Measurements from ENCODE around the gene PCDHB9. TPM values are rescaled to one million over a fixed set of nuclear protein-coding genes. Genes with fewer than 3 reads are reported as not detected.

PCDHB9 gene
- total and polyA plus RNA-seq, 2 experiments from 2014 or later, result 0.27 to 0.63 TPM

GRCh38 chr5:141150224-141150992 is 36.6 kb upstream of the PCDHB9 start (continued):
- TF ChIP-seq, protein P1, sequence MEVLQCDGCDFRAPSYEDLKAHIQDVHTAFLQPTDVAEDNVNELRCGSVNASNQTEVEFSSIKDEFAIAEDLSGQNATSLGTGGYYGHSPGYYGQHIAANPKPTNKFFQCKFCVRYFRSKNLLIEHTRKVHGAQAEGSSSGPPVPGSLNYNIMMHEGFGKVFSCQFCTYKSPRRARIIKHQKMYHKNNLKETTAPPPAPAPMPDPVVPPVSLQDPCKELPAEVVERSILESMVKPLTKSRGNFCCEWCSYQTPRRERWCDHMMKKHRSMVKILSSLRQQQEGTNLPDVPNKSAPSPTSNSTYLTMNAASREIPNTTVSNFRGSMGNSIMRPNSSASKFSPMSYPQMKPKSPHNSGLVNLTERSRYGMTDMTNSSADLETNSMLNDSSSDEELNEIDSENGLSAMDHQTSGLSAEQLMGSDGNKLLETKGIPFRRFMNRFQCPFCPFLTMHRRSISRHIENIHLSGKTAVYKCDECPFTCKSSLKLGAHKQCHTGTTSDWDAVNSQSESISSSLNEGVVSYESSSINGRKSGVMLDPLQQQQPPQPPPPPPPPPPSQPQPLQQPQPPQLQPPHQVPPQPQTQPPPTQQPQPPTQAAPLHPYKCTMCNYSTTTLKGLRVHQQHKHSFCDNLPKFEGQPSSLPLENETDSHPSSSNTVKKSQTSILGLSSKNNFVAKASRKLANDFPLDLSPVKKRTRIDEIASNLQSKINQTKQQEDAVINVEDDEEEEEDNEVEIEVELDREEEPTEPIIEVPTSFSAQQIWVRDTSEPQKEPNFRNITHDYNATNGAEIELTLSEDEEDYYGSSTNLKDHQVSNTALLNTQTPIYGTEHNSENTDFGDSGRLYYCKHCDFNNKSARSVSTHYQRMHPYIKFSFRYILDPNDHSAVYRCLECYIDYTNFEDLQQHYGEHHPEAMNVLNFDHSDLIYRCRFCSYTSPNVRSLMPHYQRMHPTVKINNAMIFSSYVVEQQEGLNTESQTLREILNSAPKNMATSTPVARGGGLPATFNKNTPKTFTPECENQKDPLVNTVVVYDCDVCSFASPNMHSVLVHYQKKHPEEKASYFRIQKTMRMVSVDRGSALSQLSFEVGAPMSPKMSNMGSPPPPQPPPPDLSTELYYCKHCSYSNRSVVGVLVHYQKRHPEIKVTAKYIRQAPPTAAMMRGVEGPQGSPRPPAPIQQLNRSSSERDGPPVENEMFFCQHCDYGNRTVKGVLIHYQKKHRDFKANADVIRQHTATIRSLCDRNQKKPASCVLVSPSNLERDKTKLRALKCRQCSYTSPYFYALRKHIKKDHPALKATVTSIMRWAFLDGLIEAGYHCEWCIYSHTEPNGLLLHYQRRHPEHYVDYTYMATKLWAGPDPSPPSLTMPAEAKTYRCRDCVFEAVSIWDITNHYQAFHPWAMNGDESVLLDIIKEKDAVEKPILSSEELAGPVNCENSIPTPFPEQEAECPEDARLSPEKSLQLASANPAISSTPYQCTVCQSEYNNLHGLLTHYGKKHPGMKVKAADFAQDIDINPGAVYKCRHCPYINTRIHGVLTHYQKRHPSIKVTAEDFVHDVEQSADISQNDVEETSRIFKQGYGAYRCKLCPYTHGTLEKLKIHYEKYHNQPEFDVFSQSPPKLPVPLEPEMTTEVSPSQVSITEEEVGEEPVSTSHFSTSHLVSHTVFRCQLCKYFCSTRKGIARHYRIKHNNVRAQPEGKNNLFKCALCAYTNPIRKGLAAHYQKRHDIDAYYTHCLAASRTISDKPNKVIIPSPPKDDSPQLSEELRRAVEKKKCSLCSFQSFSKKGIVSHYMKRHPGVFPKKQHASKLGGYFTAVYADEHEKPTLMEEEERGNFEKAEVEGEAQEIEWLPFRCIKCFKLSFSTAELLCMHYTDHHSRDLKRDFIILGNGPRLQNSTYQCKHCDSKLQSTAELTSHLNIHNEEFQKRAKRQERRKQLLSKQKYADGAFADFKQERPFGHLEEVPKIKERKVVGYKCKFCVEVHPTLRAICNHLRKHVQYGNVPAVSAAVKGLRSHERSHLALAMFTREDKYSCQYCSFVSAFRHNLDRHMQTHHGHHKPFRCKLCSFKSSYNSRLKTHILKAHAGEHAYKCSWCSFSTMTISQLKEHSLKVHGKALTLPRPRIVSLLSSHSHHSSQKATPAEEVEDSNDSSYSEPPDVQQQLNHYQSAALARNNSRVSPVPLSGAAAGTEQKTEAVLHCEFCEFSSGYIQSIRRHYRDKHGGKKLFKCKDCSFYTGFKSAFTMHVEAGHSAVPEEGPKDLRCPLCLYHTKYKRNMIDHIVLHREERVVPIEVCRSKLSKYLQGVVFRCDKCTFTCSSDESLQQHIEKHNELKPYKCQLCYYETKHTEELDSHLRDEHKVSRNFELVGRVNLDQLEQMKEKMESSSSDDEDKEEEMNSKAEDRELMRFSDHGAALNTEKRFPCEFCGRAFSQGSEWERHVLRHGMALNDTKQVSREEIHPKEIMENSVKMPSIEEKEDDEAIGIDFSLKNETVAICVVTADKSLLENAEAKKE (CRISPR knock-in tag; IDR thresholded peaks at IDR 0.05), result no peak
- no peak for TF ChIP-seq EZH2 (IDR thresholded peaks at IDR 0.05; ENCODE audit: low read depth, unreplicated experiment)
- no peak for TF ChIP-seq STAT1 (IDR thresholded peaks at IDR 0.05; ENCODE audit: unreplicated experiment)
- TF ChIP-seq, protein P2, sequence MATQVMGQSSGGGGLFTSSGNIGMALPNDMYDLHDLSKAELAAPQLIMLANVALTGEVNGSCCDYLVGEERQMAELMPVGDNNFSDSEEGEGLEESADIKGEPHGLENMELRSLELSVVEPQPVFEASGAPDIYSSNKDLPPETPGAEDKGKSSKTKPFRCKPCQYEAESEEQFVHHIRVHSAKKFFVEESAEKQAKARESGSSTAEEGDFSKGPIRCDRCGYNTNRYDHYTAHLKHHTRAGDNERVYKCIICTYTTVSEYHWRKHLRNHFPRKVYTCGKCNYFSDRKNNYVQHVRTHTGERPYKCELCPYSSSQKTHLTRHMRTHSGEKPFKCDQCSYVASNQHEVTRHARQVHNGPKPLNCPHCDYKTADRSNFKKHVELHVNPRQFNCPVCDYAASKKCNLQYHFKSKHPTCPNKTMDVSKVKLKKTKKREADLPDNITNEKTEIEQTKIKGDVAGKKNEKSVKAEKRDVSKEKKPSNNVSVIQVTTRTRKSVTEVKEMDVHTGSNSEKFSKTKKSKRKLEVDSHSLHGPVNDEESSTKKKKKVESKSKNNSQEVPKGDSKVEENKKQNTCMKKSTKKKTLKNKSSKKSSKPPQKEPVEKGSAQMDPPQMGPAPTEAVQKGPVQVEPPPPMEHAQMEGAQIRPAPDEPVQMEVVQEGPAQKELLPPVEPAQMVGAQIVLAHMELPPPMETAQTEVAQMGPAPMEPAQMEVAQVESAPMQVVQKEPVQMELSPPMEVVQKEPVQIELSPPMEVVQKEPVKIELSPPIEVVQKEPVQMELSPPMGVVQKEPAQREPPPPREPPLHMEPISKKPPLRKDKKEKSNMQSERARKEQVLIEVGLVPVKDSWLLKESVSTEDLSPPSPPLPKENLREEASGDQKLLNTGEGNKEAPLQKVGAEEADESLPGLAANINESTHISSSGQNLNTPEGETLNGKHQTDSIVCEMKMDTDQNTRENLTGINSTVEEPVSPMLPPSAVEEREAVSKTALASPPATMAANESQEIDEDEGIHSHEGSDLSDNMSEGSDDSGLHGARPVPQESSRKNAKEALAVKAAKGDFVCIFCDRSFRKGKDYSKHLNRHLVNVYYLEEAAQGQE (IDR thresholded peaks at IDR 0.05; ENCODE audit: unreplicated experiment), result no peak
- no peak for TF ChIP-seq ZNF114 (CRISPR knock-in tag; IDR thresholded peaks at IDR 0.05)

Measured in GM23338 (cell line).